ENCODE results near the gene GRSF1. TPM values are rescaled to one million over a fixed set of nuclear protein-coding genes. Genes with fewer than 3 reads are reported as not detected.

The GRSF1 gene
- total RNA-seq, 1 experiment from 2014 or later = 76.1 TPM

DNA sequence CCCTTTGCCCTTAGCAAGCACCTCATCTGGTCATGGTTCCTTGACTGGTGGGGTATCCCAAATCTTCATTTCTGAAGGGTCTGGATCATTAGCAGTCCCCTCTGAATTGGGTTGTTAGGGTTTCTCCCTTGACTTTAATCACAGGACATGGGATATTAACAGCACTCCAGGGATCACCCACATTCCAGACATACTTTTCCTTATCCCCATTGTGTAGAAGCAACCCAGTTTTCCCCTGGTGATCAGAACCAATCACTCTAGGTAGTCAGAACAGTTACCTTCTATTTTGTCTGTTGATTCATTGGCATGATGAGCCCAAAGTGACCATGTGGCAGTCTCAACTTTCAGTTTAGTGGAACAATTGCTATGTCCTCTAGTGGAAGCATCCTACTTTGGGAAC lies 29.1 kb upstream of the GRSF1 start:
- DNase-seq = no peak
- H3K4me1 ChIP-seq = no peaks in the 10 kb centered on the region
- TF ChIP-seq, protein P1, sequence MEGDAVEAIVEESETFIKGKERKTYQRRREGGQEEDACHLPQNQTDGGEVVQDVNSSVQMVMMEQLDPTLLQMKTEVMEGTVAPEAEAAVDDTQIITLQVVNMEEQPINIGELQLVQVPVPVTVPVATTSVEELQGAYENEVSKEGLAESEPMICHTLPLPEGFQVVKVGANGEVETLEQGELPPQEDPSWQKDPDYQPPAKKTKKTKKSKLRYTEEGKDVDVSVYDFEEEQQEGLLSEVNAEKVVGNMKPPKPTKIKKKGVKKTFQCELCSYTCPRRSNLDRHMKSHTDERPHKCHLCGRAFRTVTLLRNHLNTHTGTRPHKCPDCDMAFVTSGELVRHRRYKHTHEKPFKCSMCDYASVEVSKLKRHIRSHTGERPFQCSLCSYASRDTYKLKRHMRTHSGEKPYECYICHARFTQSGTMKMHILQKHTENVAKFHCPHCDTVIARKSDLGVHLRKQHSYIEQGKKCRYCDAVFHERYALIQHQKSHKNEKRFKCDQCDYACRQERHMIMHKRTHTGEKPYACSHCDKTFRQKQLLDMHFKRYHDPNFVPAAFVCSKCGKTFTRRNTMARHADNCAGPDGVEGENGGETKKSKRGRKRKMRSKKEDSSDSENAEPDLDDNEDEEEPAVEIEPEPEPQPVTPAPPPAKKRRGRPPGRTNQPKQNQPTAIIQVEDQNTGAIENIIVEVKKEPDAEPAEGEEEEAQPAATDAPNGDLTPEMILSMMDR (IDR thresholded peaks at IDR 0.05; ENCODE audit: insufficient read depth in 1 of 2, low read depth in 1 of 2, low read length in 1 of 2, severe bottlenecking in 1 of 2, unreplicated experiment in 1 of 2) = no peak
- no peaks in the 10 kb centered on the region for H3K4me1 Mint-ChIP-seq (ENCODE audit: low read depth, unreplicated experiment)
- no peaks in the 10 kb centered on the region for H3K36me3 ChIP-seq (ENCODE audit: control insufficient read depth, insufficient read depth, low read length)
- no peak overlapping the region for H3K27ac Mint-ChIP-seq (ENCODE audit: unreplicated experiment)
- H3K9me3 ChIP-seq = no peaks in the 10 kb centered on the region
- no peak overlapping the region for H3K4me3 Mint-ChIP-seq (ENCODE audit: unreplicated experiment)
- H3K4me3 ChIP-seq (ENCODE audit: low read depth, low read length) = no peak overlapping the region
- H3K27me3 Mint-ChIP-seq (ENCODE audit: insufficient read depth, unreplicated experiment) = no peaks in the 10 kb centered on the region
- no peaks in the 10 kb centered on the region for H3K9me3 Mint-ChIP-seq (ENCODE audit: unreplicated experiment)
- BruUV-seq (replicated peaks) = no TSS peak
- no peaks in the 10 kb centered on the region for H3K36me3 Mint-ChIP-seq (ENCODE audit: insufficient read depth, unreplicated experiment)
- H3K27me3 ChIP-seq (replicated peaks; ENCODE audit: control insufficient read depth, insufficient read depth, low read length) = no peaks in the 10 kb centered on the region
- ChIA-PET CTCF (no interaction called here), POLR2A (no interaction called here)
- intact Hi-C loops (cut with micrococcal nuclease; ENCODE audit: unreplicated experiment) = no loop called here

DNA sequence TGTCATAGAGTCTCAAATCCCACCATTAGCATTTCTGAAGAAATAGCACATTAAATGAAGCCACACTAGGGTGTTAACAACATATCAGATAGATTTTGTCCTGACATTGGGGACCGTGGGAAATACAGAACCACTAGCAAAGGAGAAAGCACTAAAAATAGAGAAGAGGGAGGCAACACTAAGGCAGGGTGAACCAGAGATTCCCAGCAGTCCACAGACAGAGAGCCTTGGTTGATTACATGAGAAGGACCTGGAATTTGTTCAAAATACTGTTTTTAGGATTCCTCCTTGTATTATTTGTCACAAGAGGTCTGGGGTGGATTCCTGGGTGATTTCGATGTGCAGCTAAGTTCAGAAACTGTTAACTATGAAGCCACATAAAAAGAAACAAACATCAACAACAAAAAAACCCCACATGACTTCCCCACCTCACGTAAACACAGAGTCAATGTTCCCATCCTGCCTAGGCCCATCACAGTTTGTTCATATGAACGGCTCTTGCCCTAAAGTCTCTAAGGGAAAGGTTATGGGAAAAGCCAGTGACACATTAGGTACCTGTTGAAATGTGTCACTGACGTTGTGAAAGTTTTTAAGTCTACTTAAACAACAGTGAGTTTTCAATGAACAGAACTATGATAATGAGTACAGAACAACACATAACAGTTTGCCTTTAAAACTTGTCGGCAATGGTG lies 23.6 kb upstream of the GRSF1 start:
- ChIA-PET CTCF (no interaction called here), POLR2A (no interaction called here)
- no peaks in the 10 kb centered on the region for H3K9me3 ChIP-seq
- DNase-seq = no peak
- Mint-ChIP-seq H3K4me1 (ENCODE audit: low read depth, unreplicated experiment) (no peaks in the 10 kb centered on the region), H3K27me3 (ENCODE audit: insufficient read depth, unreplicated experiment) (no peaks in the 10 kb centered on the region), H3K4me3 (ENCODE audit: unreplicated experiment) (no peak overlapping the region), H3K36me3 (ENCODE audit: insufficient read depth, unreplicated experiment) (no peaks in the 10 kb centered on the region), H3K9me3 (ENCODE audit: unreplicated experiment) (no peaks in the 10 kb centered on the region), H3K27ac (ENCODE audit: unreplicated experiment) (no peak overlapping the region)
- BruUV-seq (replicated peaks) = no TSS peak
- intact Hi-C loops (cut with micrococcal nuclease; ENCODE audit: unreplicated experiment) = no loop called here
- no peaks in the 10 kb centered on the region for H3K36me3 ChIP-seq (ENCODE audit: control insufficient read depth, insufficient read depth, low read length)
- TF ChIP-seq, protein P1 (IDR thresholded peaks at IDR 0.05; ENCODE audit: insufficient read depth in 1 of 2, low read depth in 1 of 2, low read length in 1 of 2, severe bottlenecking in 1 of 2, unreplicated experiment in 1 of 2) = no peak
- H3K4me1 ChIP-seq = no peaks in the 10 kb centered on the region
- no peaks in the 10 kb centered on the region for H3K27me3 ChIP-seq (replicated peaks; ENCODE audit: control insufficient read depth, insufficient read depth, low read length)
- H3K4me3 ChIP-seq (ENCODE audit: low read depth, low read length) = no peak overlapping the region

DNA sequence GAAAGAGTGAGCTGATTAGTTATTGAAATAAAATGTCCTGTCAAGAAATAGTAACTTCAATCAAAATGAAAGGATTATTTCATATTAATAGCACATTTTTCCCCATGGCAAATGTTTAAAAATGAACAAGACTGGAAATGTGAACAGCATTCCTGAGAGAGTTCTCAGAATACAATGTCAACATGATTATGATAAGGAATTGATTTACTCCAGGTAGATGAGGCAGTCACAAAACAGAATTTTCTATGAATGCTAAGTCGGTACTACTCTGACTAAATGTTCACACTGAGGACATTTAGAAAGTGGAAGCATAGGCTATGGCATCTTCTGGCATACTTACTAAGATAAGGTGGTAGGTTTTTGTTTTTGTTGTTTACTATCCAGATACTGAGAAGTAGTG lies 19.4 kb upstream of the GRSF1 start:
- Histone ChIP-seq H3K4me3 (ENCODE audit: low read depth, low read length) (no peak overlapping the region), H3K27me3 (replicated peaks; ENCODE audit: control insufficient read depth, insufficient read depth, low read length) (no peaks in the 10 kb centered on the region), H3K4me1 (no peaks in the 10 kb centered on the region), H3K9me3 (no peaks in the 10 kb centered on the region), H3K36me3 (ENCODE audit: control insufficient read depth, insufficient read depth, low read length) (no peaks in the 10 kb centered on the region)
- H3K36me3 Mint-ChIP-seq (ENCODE audit: insufficient read depth, unreplicated experiment) = no peaks in the 10 kb centered on the region
- no peaks in the 10 kb centered on the region for H3K9me3 Mint-ChIP-seq (ENCODE audit: unreplicated experiment)
- no peak overlapping the region for H3K27ac Mint-ChIP-seq (ENCODE audit: unreplicated experiment)
- ChIA-PET POLR2A (no interaction called here), CTCF (no interaction called here)
- H3K4me3 Mint-ChIP-seq (ENCODE audit: unreplicated experiment) = no peak overlapping the region
- H3K27me3 Mint-ChIP-seq (ENCODE audit: insufficient read depth, unreplicated experiment) = no peaks in the 10 kb centered on the region
- intact Hi-C loops (cut with micrococcal nuclease; ENCODE audit: unreplicated experiment) = no loop called here
- DNase-seq = no peak
- BruUV-seq (replicated peaks) = no TSS peak
- H3K4me1 Mint-ChIP-seq (ENCODE audit: low read depth, unreplicated experiment) = no peaks in the 10 kb centered on the region
- TF ChIP-seq, protein P1 (IDR thresholded peaks at IDR 0.05; ENCODE audit: insufficient read depth in 1 of 2, low read depth in 1 of 2, low read length in 1 of 2, severe bottlenecking in 1 of 2, unreplicated experiment in 1 of 2) = no peak
